Epithelial cell of proximal tubule (primary cell): ENCODE measurements around the gene SOCS3. TPM values are rescaled to one million over a fixed set of nuclear protein-coding genes. Genes with fewer than 3 reads are reported as not detected.
A peak's percentile ranks its signal among the peaks of the same experiment; 100 is the strongest.

Experiments
- DNase-seq: peaks from one replicate; pipeline ENCODE4 v3.0.0-alpha.2; 2011; ENCODE audit warnings: low read depth
- H3K4me3 ChIP-seq: 2 replicates; pipeline ENCODE4 v1.5.1; 2011; ENCODE audit warnings: low read depth, mild to moderate bottlenecking, low read length
- total RNA-seq: library from RNA; depleted of rRNA; stranded (reverse); fragments of >200 nt; gene quantifications from 2 replicates; pipeline ENCODE4 v1.2.3, GENCODE V29; 2015
- TF ChIP-seq, protein P1 (sequence below): conservative IDR thresholded peaks from 2 replicates; pipeline ENCODE4 v1.5.1; 2012; ENCODE audit warnings: low read depth, mild to moderate bottlenecking, low read length

The SOCS3 gene
- total RNA-seq, 1 donor from 2014 or later = 42.8 TPM

DNA sequence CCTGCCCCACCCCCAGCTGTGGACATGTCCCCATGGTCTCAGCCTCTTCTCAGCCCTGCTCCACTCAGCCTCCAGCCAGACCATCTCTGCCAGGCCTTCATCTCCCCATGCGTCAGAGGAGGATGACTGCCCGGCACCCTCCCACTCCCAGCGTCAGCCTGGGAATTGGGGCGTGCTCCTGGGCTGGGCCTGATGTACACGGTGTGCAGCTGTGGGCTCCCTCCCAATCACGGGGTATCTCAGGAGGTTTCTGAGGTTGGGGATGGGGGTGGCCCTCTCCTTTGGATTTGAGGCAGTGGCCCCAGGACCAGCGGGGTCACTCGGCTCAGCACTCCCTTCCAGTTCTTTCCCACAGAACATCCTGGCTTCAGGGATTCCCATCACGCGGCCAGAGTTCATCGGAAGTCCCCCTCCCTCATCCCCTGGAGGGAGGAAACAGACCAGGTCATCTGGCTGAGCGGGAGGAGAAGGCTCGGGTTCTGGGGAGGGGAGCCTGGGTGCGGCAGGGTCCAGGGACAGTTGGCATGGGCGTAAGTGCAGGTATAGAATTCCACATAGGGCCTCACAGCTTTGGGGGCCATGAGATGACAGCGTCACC, 36.9 kb downstream of the SOCS3 start:
- TF ChIP-seq, protein P1, sequence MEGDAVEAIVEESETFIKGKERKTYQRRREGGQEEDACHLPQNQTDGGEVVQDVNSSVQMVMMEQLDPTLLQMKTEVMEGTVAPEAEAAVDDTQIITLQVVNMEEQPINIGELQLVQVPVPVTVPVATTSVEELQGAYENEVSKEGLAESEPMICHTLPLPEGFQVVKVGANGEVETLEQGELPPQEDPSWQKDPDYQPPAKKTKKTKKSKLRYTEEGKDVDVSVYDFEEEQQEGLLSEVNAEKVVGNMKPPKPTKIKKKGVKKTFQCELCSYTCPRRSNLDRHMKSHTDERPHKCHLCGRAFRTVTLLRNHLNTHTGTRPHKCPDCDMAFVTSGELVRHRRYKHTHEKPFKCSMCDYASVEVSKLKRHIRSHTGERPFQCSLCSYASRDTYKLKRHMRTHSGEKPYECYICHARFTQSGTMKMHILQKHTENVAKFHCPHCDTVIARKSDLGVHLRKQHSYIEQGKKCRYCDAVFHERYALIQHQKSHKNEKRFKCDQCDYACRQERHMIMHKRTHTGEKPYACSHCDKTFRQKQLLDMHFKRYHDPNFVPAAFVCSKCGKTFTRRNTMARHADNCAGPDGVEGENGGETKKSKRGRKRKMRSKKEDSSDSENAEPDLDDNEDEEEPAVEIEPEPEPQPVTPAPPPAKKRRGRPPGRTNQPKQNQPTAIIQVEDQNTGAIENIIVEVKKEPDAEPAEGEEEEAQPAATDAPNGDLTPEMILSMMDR = no peak
- no peak overlapping the region for H3K4me3 ChIP-seq
- DNase-seq = no peak

- TF ChIP-seq, protein P1 = no peak
- DNase-seq = no peak
- H3K4me3 ChIP-seq = no peak overlapping the region
These were observed 37.5 kb downstream of the SOCS3 start for GRCh38 chr17:78322327-78322857.

- TF ChIP-seq, protein P1 = no peak
- H3K4me3 ChIP-seq = no peak overlapping the region
These were observed 41.0 kb downstream of the SOCS3 start for GRCh38 chr17:78318843-78319242.

DNA sequence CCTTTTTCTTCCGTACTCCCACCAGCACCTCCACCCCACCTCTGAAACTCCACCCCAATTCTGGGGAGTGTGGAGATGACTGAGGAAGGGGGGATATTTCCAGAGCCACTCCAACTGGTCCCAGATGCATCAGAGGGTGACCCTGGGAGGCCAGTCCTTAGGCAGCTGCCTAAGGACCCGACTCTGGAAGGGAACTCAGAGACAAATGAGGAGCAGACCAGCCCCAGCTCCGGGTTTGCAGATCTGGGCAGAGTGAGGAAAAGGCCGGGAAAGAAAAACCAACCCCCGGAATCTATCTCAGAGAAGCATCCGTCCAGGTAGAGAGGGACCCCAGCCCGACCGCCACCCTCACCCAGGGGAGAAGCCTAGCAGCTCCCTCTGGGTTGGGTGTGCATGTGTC, 41.5 kb downstream of the SOCS3 start:
- TF ChIP-seq, protein P1 = no peak
- no peak for DNase-seq
- no peak overlapping the region for H3K4me3 ChIP-seq

More at GRCh38 chr17:78318843-78319242, 41.0 kb downstream of the SOCS3 start:
- no peak for DNase-seq

DNA sequence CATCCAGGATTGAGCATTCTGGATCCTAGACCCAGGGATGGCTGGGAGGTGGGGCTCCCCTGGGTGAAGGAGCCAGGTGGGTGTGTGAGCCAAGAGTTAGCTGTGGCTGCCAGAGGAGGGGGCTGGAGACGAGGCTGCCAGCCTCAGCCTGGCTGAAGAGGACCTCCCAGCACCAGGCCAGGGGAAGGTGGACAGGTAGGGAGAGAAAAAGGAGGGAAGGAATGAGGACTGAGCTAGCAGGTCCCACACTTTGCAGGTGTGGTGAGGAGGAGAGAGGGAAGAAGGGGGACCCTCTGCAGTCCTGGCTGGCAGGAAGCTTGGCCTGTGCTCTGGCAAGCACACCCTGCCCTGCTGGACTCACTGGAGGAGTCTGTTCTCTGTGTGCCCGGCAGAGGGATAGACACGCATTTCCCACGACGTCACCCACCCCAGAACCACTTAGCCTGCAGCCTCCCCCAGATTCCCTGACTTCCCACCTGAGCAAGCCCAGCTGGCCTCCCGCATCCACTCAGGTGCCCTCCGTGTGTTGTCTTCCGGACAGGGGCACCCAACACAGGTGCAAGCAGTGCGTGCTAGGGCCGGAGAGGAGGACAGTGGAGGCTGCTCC, 42.0 kb downstream of the SOCS3 start:
- no peak overlapping the region for H3K4me3 ChIP-seq
- no peak for DNase-seq
- TF ChIP-seq, protein P1 = no peak

- TF ChIP-seq, protein P1 = no peak
- DNase-seq = peak; percentile 73
- peak overlapping the region; percentile 40 for H3K4me3 ChIP-seq
These were observed 42.7 kb downstream of the SOCS3 start for GRCh38 chr17:78316867-78317789.
